COLO829 (cell line): ENCODE measurements around the gene METTL22.

Source experiments
- DNase-seq: peaks from one replicate; pipeline ENCODE4 v3.0.0; 2012; ENCODE audit warnings: low spot score

Gene METTL22

DNA sequence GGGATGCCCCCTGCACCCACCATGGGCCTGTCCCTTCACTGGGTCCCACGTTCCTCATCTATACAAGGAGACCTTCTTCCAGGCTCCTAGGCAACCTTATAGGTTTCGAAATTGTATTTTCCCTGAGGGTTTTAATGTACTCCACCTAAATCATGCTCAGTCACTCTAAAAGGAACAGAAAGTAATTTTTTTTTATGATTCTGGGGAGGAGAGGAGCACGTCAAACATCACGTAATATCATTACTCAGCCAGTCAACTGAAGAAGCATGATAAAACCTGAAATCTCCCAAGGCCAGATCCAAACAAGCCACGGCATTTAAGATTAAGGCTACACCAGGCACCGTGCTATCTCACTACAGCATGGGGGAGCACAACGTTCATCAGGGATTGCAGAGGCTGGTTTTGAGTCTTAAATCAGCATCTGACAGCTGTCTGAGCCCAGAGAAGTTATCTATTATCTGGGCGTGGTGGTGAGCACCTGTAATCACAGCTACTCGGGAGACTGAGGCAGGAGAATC is 27.3 kb upstream of the METTL22 start:
- DNase-seq = no peak

- no peak for DNase-seq
These were observed 25.7 kb upstream of the METTL22 start for GRCh38 chr16:8595783-8596182.

DNA sequence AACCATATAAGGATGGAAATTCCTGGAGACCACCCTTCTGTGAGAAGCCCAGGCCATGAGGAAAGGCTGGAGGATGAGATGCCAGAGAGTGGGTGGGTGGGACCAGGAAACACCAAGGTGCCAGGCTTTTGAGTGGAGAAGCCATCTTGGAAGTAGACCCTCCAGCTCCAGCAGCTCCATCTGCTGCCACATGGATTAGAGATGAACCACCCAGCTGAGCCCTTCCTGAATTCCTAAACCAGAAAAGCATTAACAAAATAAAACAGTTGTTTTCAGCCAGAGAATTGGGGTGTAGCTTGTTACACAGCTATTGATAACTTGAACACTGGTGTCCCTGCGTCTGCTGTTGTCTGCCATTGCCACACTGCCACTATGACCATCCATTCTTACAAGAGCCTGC is 24.9 kb upstream of the METTL22 start:
- DNase-seq = no peak

- DNase-seq = no peak
These were observed 21.2 kb upstream of the METTL22 start for GRCh38 chr16:8600144-8600775.

- DNase-seq = no peak
These were observed 15.9 kb upstream of the METTL22 start for GRCh38 chr16:8605554-8605953.

- DNase-seq = no peak
These were observed 14.3 kb upstream of the METTL22 start for GRCh38 chr16:8607214-8607613.

DNA sequence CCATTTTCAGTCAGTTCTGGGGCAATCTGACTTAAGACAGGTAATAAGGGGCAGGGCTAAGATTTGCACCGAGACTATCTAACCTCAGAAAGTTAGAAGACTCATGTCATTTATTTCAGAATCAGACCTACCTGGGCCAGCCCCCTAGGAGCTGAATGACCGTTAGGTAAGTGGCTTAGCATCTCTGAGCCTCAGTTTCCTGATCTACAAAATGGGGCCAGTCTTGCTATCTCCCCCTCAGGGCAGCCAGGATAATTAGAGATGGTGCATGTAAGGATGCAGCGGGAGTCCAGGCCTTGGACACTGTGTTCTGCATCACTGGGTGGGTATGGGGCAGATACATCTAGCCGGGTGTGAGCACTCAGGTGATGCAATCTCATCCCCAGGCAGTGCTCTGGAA is 10.4 kb upstream of the METTL22 start:
- no peak for DNase-seq

GRCh38 chr16:8611886-8612600 is 9.5 kb upstream of the METTL22 start:
- DNase-seq = no peak

DNA sequence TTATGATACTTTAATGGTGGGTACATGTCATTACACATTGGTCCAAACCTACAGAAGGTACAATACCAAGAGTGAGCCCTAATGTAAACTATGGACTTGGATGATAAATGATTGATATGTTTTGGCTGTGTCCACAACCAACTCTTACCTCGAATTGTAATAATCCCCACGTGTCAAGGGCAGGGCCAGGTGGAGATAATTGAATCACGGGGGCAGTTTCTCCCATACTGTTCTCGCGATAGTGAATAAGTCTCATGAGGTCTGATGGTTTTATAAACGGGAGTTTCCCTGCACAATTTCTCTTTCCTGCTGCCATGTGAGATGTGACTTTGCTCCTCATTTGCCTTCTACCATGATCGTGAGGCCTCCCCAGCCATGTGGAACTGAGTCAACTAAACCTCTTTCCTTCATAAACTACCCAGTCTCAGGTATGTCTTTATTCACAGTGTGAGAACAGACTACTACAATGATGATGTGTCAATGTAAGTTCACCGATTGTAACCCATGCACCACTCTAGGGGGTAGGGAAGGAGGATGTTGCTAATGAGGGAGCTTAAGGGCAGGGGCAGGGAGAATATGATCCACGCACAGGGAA is 7.0 kb upstream of the METTL22 start:
- no peak for DNase-seq

GRCh38 chr16:8619671-8620370 is 1.7 kb upstream of the METTL22 start:
- DNase-seq = no peak

GRCh38 chr16:8620535-8620934 is 963 bp upstream of the METTL22 start:
- DNase-seq = no peak

GRCh38 chr16:8621222-8621571 is 301 bp upstream of the METTL22 start:
- DNase-seq = no peak

GRCh38 chr16:8622315-8622656 is 788 bp downstream of the METTL22 start:
- DNase-seq = peak; percentile 11

- no peak for DNase-seq
These were observed 2.1 kb downstream of the METTL22 start for GRCh38 chr16:8623634-8624033.

GRCh38 chr16:8625491-8626087 is 4.1 kb downstream of the METTL22 start:
- DNase-seq = no peak

GRCh38 chr16:8626946-8627345 is 5.4 kb downstream of the METTL22 start:
- DNase-seq = no peak

GRCh38 chr16:8627456-8627855 is 6.0 kb downstream of the METTL22 start:
- DNase-seq = no peak

DNA sequence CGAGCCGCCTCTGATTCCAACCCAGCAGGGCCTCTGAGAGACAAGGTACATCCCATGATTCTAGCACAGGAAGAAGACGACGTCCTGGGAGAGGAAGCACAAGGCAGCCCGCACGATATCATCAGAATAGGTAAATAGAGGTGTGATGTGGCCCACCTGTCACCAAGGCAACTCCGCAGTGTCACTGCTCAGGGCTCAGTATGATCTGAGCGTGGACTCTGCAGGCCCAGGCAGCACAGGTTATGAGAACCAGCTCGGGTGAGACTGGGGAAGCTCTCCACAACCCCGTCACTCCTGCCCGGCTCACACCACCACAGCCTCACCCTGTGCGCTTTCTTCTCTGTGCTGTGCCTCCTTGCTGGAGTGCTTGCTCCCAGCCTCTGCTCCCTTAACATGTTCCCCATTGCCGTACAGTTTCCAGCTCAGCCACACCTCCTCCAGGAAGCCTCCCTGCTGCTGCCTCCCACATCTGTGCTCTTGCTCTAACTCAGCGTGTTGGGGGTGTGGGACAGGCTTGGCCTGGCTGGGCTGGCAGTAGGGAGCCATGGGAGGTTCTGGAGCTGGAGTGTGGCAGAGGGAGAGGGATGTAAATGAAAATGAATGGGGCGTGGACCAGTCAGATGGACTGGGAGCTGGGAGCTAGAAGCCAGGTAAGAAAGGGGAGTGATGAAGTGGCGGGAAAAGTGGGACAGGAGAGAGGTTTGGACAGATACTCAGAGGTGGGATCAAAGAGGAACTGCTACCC is 7.7 kb downstream of the METTL22 start:
- DNase-seq = no peak

- DNase-seq = no peak
These were observed 8.9 kb downstream of the METTL22 start for GRCh38 chr16:8630255-8630953.

- DNase-seq = no peak
These were observed 9.9 kb downstream of the METTL22 start for GRCh38 chr16:8631373-8631772.

GRCh38 chr16:8631818-8632465 is 10.4 kb downstream of the METTL22 start:
- DNase-seq = no peak
